ENCODE measurements around the gene MRPS6. TPM values are rescaled to one million over a fixed set of nuclear protein-coding genes. Genes with fewer than 3 reads are reported as not detected.

Gene MRPS6
- total RNA-seq, 1 donor from 2014 or later = 14.2 TPM

DNA sequence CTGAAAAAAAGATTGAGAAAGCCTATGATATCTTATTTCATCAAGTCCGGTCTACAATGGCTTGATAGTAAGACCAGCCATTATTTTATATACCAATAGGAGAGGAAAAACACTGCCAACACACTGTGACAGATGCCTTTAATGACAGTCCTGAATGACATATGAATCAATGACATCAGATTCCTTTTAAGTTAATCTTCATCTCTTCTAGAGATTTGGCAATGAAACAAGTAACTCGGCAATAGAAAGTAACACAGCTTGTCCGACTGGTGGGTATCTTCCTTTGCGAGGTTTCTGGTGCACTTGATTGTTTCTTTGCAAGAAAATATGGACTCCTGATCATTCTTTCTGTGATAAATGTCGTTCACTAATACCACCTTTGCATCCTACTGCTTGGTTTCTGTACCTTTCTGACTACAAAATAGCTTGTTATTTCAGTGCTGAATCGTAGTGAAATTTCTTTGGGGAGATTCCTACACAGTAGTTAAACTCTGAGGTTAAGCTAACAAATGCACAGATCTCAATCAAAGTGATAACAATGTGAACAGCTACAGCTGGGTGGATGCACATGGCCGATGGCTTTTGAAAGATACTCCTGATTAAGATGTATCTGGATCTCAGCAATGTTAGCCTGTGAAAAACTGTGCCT lies 104.7 kb downstream of the MRPS6 start:
- FAIRE-seq (no peak), DNase-seq (ENCODE audit: low read depth) (no peak)
- TF ChIP-seq, protein P1, sequence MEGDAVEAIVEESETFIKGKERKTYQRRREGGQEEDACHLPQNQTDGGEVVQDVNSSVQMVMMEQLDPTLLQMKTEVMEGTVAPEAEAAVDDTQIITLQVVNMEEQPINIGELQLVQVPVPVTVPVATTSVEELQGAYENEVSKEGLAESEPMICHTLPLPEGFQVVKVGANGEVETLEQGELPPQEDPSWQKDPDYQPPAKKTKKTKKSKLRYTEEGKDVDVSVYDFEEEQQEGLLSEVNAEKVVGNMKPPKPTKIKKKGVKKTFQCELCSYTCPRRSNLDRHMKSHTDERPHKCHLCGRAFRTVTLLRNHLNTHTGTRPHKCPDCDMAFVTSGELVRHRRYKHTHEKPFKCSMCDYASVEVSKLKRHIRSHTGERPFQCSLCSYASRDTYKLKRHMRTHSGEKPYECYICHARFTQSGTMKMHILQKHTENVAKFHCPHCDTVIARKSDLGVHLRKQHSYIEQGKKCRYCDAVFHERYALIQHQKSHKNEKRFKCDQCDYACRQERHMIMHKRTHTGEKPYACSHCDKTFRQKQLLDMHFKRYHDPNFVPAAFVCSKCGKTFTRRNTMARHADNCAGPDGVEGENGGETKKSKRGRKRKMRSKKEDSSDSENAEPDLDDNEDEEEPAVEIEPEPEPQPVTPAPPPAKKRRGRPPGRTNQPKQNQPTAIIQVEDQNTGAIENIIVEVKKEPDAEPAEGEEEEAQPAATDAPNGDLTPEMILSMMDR (IDR thresholded peaks at IDR 0.05; ENCODE audit: insufficient read depth, low read length, severe bottlenecking) = no peak
- no peaks in the 10 kb centered on the region for H3K36me3 ChIP-seq (ENCODE audit: control insufficient read depth, insufficient read depth, low read length)
- H3K4me3 ChIP-seq (ENCODE audit: low read depth, low read length) = no peak overlapping the region
- peaks cover 2% of the 10 kb centered on the region for H3K27me3 ChIP-seq (ENCODE audit: control insufficient read depth, insufficient read depth, low read length)

DNA sequence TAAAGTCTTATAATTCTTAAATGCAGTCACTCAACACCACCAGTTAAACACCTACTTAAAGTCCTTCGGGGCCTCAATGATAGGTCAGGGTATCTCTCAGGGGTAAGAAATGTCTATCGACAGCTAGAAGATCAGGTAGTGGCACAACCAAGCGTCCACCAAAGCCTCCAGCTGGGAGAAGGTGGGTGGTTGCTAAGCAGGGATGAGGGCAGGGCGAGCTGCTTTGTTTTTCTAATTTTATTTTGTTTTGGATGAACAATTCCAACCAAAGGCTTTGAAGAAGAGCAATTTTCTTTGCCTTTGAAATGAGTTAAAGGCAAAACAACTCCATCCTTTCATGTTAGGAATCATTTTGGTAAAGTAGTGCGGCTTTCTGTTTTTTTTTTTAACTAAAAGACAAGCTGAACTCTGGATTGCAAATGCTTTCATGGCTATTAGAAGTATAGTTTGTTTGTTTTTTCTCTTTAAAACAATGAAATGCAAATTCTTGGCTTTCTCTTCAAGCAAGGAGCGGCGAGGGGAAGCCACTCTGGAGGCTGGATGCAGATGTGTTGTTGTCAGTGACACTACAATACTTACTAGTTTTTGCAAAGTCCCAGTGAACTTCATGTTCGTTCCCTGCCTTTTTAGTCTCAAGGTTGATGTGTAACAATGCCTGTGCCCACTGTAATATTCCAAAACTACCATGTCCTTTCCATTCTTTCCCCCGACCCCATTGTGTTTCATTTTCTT lies 106.0 kb downstream of the MRPS6 start:
- Histone ChIP-seq H3K27me3 (ENCODE audit: control insufficient read depth, insufficient read depth, low read length) (peaks cover 2% of the 10 kb centered on the region), H3K36me3 (ENCODE audit: control insufficient read depth, insufficient read depth, low read length) (no peaks in the 10 kb centered on the region), H3K4me3 (ENCODE audit: low read depth, low read length) (no peak overlapping the region)
- DNase-seq (ENCODE audit: low read depth) (no peak), FAIRE-seq (no peak)
- TF ChIP-seq, protein P1 (IDR thresholded peaks at IDR 0.05; ENCODE audit: insufficient read depth, low read length, severe bottlenecking) = no peak

DNA sequence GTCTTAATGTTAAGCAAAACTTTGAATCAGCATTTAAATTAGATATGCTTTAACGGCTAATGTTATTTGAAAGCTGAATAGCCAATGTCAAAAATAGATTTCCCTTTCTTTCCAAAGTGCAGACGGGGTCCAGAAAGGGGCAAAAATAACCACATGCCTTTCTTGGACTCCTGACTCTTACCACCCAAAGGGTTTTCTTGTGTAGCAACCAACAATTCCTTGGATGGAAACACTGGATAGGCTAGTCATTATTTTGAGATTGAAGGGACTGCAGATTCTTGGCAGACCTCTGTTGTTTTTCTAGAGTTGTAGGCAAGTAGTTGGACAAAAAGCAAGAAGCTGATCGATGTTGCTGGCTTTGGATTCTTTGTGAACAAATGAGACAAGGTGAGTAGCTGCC lies 107.0 kb downstream of the MRPS6 start:
- Histone ChIP-seq H3K36me3 (ENCODE audit: control insufficient read depth, insufficient read depth, low read length) (no peaks in the 10 kb centered on the region), H3K4me3 (ENCODE audit: low read depth, low read length) (no peak overlapping the region), H3K27me3 (ENCODE audit: control insufficient read depth, insufficient read depth, low read length) (peaks cover 2% of the 10 kb centered on the region)
- TF ChIP-seq, protein P1 (IDR thresholded peaks at IDR 0.05; ENCODE audit: insufficient read depth, low read length, severe bottlenecking) = no peak
- DNase-seq (ENCODE audit: low read depth) (no peak), FAIRE-seq (no peak)

DNA sequence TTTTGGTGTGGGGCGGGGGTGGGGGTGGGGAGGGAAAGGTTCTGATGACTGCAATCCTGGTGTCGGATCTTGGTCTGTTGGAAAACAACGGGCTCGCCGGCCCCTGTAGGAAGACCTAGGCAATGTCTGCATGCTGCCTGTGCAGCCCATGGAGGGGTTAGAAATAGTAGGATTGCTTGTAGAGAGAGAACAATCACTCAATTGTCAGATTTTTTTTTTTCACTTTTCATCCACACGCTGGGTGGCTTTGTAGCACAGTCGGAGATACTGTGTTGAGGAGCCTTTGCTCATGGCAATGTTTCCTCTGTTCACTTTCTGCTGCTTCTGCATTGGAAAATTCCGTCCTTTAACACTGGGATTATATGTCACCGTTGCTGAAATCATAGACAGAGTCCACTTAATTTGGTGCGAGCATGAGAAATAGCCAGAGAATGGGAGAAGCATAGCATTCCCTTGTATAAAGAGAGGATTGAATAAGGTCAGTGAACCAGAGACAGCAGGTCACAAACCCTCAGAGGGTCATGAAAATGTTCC lies 107.5 kb downstream of the MRPS6 start:
- FAIRE-seq (no peak), DNase-seq (ENCODE audit: low read depth) (no peak)
- TF ChIP-seq, protein P1 (IDR thresholded peaks at IDR 0.05; ENCODE audit: insufficient read depth, low read length, severe bottlenecking) = no peak

DNA sequence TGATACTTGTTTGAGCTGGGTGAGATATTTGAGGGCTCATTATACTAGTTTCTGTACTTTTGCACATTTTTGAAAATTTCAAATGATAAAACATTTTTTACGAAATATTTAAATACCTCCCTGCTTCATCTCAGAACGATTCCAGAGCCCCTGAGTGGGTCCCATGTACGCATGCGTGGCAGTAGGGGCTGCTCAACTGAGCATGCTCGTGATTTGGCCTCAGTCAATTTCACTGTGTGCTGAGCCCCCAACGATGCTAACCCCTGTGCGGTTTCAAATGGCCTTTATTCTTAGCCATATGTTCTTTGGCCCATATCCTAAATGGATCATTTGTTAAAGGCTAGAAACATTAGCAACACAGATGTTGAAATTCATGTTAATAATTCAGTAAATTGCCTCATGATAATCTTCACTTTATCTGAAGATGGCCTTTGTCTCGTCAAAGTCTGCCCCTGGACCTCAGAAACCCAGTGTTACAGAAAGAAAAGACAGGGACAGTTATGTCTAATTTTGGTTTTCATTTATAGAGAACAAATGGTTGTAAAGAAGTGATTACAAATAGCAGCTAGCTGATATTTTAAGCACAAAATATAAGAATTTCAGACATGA lies 108.2 kb downstream of the MRPS6 start:
- peaks cover 2% of the 10 kb centered on the region for H3K27me3 ChIP-seq (ENCODE audit: control insufficient read depth, insufficient read depth, low read length)

More for the DNA sequence above, 107.5 kb downstream of the MRPS6 start:
- Histone ChIP-seq H3K4me3 (ENCODE audit: low read depth, low read length) (no peak overlapping the region), H3K27me3 (ENCODE audit: control insufficient read depth, insufficient read depth, low read length) (peaks cover 2% of the 10 kb centered on the region), H3K36me3 (ENCODE audit: control insufficient read depth, insufficient read depth, low read length) (no peaks in the 10 kb centered on the region)

More for the DNA sequence above, 108.2 kb downstream of the MRPS6 start:
- TF ChIP-seq, protein P1 (IDR thresholded peaks at IDR 0.05; ENCODE audit: insufficient read depth, low read length, severe bottlenecking) = no peak
- Histone ChIP-seq H3K4me3 (ENCODE audit: low read depth, low read length) (no peak overlapping the region), H3K36me3 (ENCODE audit: control insufficient read depth, insufficient read depth, low read length) (no peaks in the 10 kb centered on the region)
- DNase-seq (ENCODE audit: low read depth) (no peak), FAIRE-seq (no peak)
